K562 (cell line): ENCODE data around the gene UBE2K. TPM values are rescaled to one million over a fixed set of nuclear protein-coding genes. Genes with fewer than 3 reads are reported as not detected.

Experiments used
- ATAC-seq: fragments of 200-7000 bp; cut with Tn5 transposase; 3 replicates; pipeline ENCODE4 v1.9.1; 2020; ENCODE audit warnings: moderate library complexity
- BruUV-seq: library from RNA; stranded (reverse); fragments of 400-500 nt; replicated peaks from 2 replicates; lab custom pipeline; 2021; lab: Mats Ljungman, UMichigan
- CTCF ChIA-PET: fragments of 300-600 bp; formaldehyde crosslinking; extraction: SDS; loops from one replicate; lab custom pipeline; 2021; ENCODE audit warnings: low intra/inter-chr PET ratio; lab: Yijun Ruan, JAX
- POLR2A ChIA-PET: fragments of 300-600, 350-650 bp; sonication (Branson Sonifier 250); formaldehyde crosslinking; extraction: SDS; loops from one replicate; lab custom pipeline; 2021; ENCODE audit warnings: antibody characterized with exemption, inconsistent platforms; lab: Yijun Ruan, JAX
- DNase-seq, 4 experiments: peaks; one replicate each; pipeline versions ENCODE4 v3.0.0 to v3.0.0-alpha.2; 2011 to 2018; ENCODE audit warnings: low spot score in 3 of 4, mixed read lengths in 3 of 4; ENCODE audit errors: extremely low read depth in 1 of 4
- FAIRE-seq: peaks from 2 replicates; lab custom pipeline; 2011; peaks lifted over from hg19 to GRCh38; lab: Jason Lieb, UNC
- H2AFZ ChIP-seq: 2 replicates; pipeline ENCODE4 v1.6.0; 2011; ENCODE audit warnings: low read depth, low read length, control low read depth, inconsistent platforms
- H3K27ac ChIP-seq: fragments of 200-600 bp; 3 replicates; pipeline ENCODE4 v1.8.0; 2011; ENCODE audit warnings: low read depth, mild to moderate bottlenecking, control low read depth, inconsistent platforms, low read length, moderate library complexity, mixed read lengths; ENCODE audit errors: extremely low read depth
- H3K27me3 ChIP-seq, 2 experiments: fragments of 300-600 bp in 1 of 2; 2 replicates in 1 of 2; 3 replicates in 1 of 2; pipeline versions ENCODE4 v1.6.0 to v1.8.0; 2011; ENCODE audit warnings: inconsistent platforms in 2 of 2, low read length in 2 of 2, mild to moderate bottlenecking in 1 of 2, mixed read lengths in 1 of 2, moderate library complexity in 1 of 2; ENCODE audit not compliant: control insufficient read depth in 2 of 2, insufficient read depth in 2 of 2
- H3K36me3 ChIP-seq: fragments of 300-600 bp; 3 replicates; pipeline ENCODE4 v1.8.0; 2011; ENCODE audit warnings: mild to moderate bottlenecking, low read length, inconsistent platforms; ENCODE audit not compliant: control insufficient read depth, insufficient read depth
- H3K4me1 ChIP-seq, 2 experiments: fragments of 200-600 bp in 1 of 2; replicated peaks in 1 of 2; 2 replicates in 1 of 2; 3 replicates in 1 of 2; pipeline versions ENCODE4 v1.5.1 to v1.8.0; 2011; ENCODE audit warnings: inconsistent platforms in 2 of 2, low read length in 2 of 2, mild to moderate bottlenecking in 1 of 2, mixed read lengths in 1 of 2, moderate library complexity in 1 of 2; ENCODE audit not compliant: control insufficient read depth in 2 of 2, insufficient read depth in 2 of 2
- H3K4me2 ChIP-seq: 2 replicates; pipeline ENCODE4 v1.6.1; 2011; ENCODE audit warnings: low read length, control low read depth, inconsistent platforms, mixed read lengths; ENCODE audit not compliant: insufficient read depth
- H3K4me3 ChIP-seq: fragments of 200-600 bp; sonication (generic), shearing (Covaris generic); 2 replicates; pipeline ENCODE4 v1.5.1; 2016; ENCODE audit warnings: control low read depth, inconsistent platforms
- H3K79me2 ChIP-seq: fragments of 200-600 bp; 3 replicates; pipeline ENCODE4 v1.8.0; 2011; ENCODE audit warnings: low read length, inconsistent platforms; ENCODE audit not compliant: control insufficient read depth, insufficient read depth
- H3K9ac ChIP-seq, 2 experiments: 2 replicates each; pipeline versions ENCODE4 v1.6.0 to v1.6.1; 2011; ENCODE audit warnings: low read depth in 2 of 2, low read length in 2 of 2, control low read depth in 1 of 2, inconsistent platforms in 1 of 2, mild to moderate bottlenecking in 1 of 2, mixed read lengths in 1 of 2; ENCODE audit not compliant: insufficient read depth in 1 of 2
- H3K9me1 ChIP-seq: one replicate; pipeline ENCODE4 v1.6.0; 2011; ENCODE audit warnings: inconsistent platforms, mild to moderate bottlenecking, low read length, moderate library complexity; ENCODE audit not compliant: control insufficient read depth, insufficient read depth
- H3K9me3 ChIP-seq: replicated peaks from 2 replicates; pipeline ENCODE4 v1.5.1; 2011; ENCODE audit warnings: low read depth, low read length, inconsistent platforms; ENCODE audit not compliant: control insufficient read depth, insufficient read depth
- H4K20me1 ChIP-seq: replicated peaks from 2 replicates; pipeline ENCODE4 v1.6.1; 2011; ENCODE audit warnings: low read length, inconsistent platforms, mixed read lengths; ENCODE audit not compliant: control insufficient read depth, insufficient read depth
- ASH1L ChIP-seq: fragments of 450-650 bp; IDR thresholded peaks from 2 replicates; pipeline ENCODE4 v1.6.1; 2018; ENCODE audit warnings: borderline replicate concordance, mild to moderate bottlenecking, low read depth; ENCODE audit not compliant: partially characterized antibody
- ATF1 ChIP-seq, 2 experiments: fragments of 450-650 bp in 1 of 2; IDR thresholded peaks; 2 replicates each; pipeline ENCODE4 v1.6.1; 2016; ENCODE audit warnings: missing compliant biosample characterization in 1 of 2, missing genetic modification characterization in 1 of 2
- CLOCK ChIP-seq: fragments of 250-450 bp; sonication (Bioruptor Pico); IDR thresholded peaks from 2 replicates; pipeline ENCODE4 v1.4.0; 2020; ENCODE audit warnings: mild to moderate bottlenecking, moderate library complexity, borderline replicate concordance
- FIP1L1 ChIP-seq: fragments of 200-400 bp; formaldehyde crosslinking; IDR thresholded peaks from 2 replicates; pipeline ENCODE4 v1.6.1; 2018; ENCODE audit warnings: mild to moderate bottlenecking, low read depth, low read length; ENCODE audit not compliant: poor library complexity, severe bottlenecking
- FOSL1 ChIP-seq: fragments of 200-800 bp; sonication (Bioruptor generic); conservative IDR thresholded peaks from 2 replicates; pipeline ENCODE4 v1.6.1; 2016; ENCODE audit warnings: missing genetic modification characterization, missing compliant biosample characterization
- GABPA ChIP-seq: fragments of 200-800 bp; sonication (Bioruptor generic); conservative IDR thresholded peaks from 2 replicates; pipeline ENCODE4 v1.6.1; 2016; ENCODE audit warnings: low read depth, missing genetic modification characterization, missing compliant biosample characterization
- JUND ChIP-seq, 2 experiments: IDR thresholded peaks; 2 replicates in 1 of 2; 3 replicates in 1 of 2; pipeline ENCODE4 v1.6.1; 2011; ENCODE audit warnings: borderline replicate concordance in 2 of 2, low read depth in 2 of 2, low read length in 2 of 2, improper control_type of control experiment in 1 of 2, missing biosample characterization in 1 of 2, missing genetic modification characterization in 1 of 2, missing genetic modification reagents in 1 of 2
- NCOA2 ChIP-seq, 2 experiments: fragments of 450-650 bp; IDR thresholded peaks; 2 replicates each; pipeline ENCODE4 v1.6.1; 2018; ENCODE audit warnings: mild to moderate bottlenecking in 2 of 2, moderate library complexity in 1 of 2; ENCODE audit not compliant: partially characterized antibody in 2 of 2
- NKRF ChIP-seq: fragments of 450-650 bp; IDR thresholded peaks from 2 replicates; pipeline ENCODE4 v1.6.1; 2016; ENCODE audit warnings: borderline replicate concordance
- NR2F6 ChIP-seq: fragments of 450-650 bp; formaldehyde crosslinking; IDR thresholded peaks from 2 replicates; pipeline ENCODE4 v1.4.0; 2020; ENCODE audit warnings: mild to moderate bottlenecking
- POLR2G ChIP-seq: fragments of 200-400 bp; formaldehyde crosslinking; IDR thresholded peaks from 2 replicates; pipeline ENCODE4 v1.6.1; 2017; ENCODE audit warnings: low read depth, mild to moderate bottlenecking, antibody characterized with exemption, low read length, moderate library complexity
- SMARCC2 ChIP-seq: fragments of 450-650 bp; IDR thresholded peaks from 2 replicates; pipeline ENCODE4 v1.6.1; 2017; ENCODE audit warnings: antibody characterized with exemption, moderate library complexity, mild to moderate bottlenecking, low read depth
- SMARCE1 ChIP-seq: fragments of 450-650 bp; IDR thresholded peaks from 2 replicates; pipeline ENCODE4 v1.7.1; 2016; ENCODE audit warnings: mild to moderate bottlenecking
- ZKSCAN8 ChIP-seq: fragments of 200-800 bp; sonication (Bioruptor generic); IDR thresholded peaks from 2 replicates; pipeline ENCODE4 v1.6.1; 2016; ENCODE audit warnings: missing genetic modification characterization, missing compliant biosample characterization
- ZNF41 ChIP-seq: fragments of 250-450 bp; sonication (Bioruptor Pico); conservative IDR thresholded peaks from 2 replicates; pipeline ENCODE4 v1.4.0; 2020; ENCODE audit warnings: mild to moderate bottlenecking
- WGBS: fragments of 100-300 bp; shearing (Covaris generic); methylation state at CpG from one replicate; pipeline ENCODE4 v1.1.6; 2016; ENCODE audit warnings: low coverage, mixed read lengths; ENCODE audit not compliant: insufficient coverage; ENCODE audit errors: missing lambda C conversion rate; 5-methylcytosine and 5-hydroxymethylcytosine counted together
- in situ Hi-C: fragments of 300-500 bp; cut with MboI; formaldehyde crosslinking; loops from 4 replicates; pipeline ENCODE4 v1.15.0; 2018; ENCODE audit warnings: inconsistent platforms, mixed read lengths
- intact Hi-C: fragments of 100-400 bp; cut with micrococcal nuclease; formaldehyde crosslinking; loops from 2 replicates; pipeline ENCODE4 v1.14.2; 2022
- polyA plus RNA-seq, 8 experiments: library from polyadenylated mRNA; depleted of rRNA in 4 of 8; stranded (reverse) in 5 of 8; unstranded in 3 of 8; fragments of >200 nt; fragmentation: Nextera tagmentation in 2 of 8; fragmentation: Illumina TruSeq in 1 of 8; extraction: Ambion mirVana in 2 of 8; extraction: Trizol in 1 of 8; gene quantifications; 2 replicates each; pipeline versions ENCODE4 v1.2.1 to v1.2.3, GENCODE V29; 2011 to 2014; ENCODE audit warnings: inconsistent platforms in 1 of 8, missing spikeins in 1 of 8
- total RNA-seq, 7 experiments: library from RNA; depleted of rRNA in 6 of 7; stranded (reverse); fragments of >200 nt in 6 of 7; fragmentation: Illumina TruSeq in 2 of 7; extraction: Trizol in 2 of 7; gene quantifications; 2 replicates each; pipeline versions ENCODE4 v1.2.1 to v1.2.3, GENCODE V29; 2011 to 2021; ENCODE audit warnings: low replicate concordance in 1 of 7
- TF ChIP-seq, protein P1 (sequence below): sonication (generic); formaldehyde crosslinking; IDR thresholded peaks from 2 replicates; pipeline ENCODE4 v1.8.0; 2022; ENCODE audit warnings: mild to moderate bottlenecking, missing genetic modification reagents

The UBE2K gene
- total and polyA plus RNA-seq, 9 of the 15 experiments (the other 6 are each of a cell fraction or from before 2014, with no cell fraction given) = 29.8 to 190 (median 62.6) TPM

DNA sequence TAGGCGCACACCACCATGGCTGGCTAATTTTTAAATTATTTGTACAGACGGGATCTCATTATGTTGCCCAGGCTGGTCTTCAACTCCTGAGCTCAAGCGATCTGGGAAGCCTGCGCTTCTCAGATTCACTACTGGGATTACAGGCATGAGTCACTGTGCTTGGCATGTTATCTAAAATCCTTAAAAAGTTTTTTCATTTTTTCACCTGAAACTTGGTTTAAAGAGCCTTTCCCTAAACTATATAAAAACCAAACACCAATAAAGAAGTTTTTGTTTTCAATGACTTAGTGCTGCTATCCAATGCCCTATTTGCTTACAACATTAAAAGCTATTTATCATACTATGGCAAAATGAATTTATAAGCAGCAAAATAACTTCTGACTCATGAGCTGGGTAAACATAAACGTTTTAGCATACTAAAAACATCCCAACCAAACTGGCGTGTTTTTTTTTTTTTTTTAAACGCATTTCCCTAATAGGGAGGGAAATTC, 127.8 kb downstream of the UBE2K start:
- no TSS peak for BruUV-seq
- DNase-seq = no peak
- FAIRE-seq = no peak
- Histone ChIP-seq H3K4me1 (no peaks in the 10 kb centered on the region; a peak in 1 of 5 replicates), H3K9me1 (no peaks in the 10 kb centered on the region), H3K79me2 (no peaks in the 10 kb centered on the region; the same call in 2 of the 3 replicates), H3K9ac (no peak overlapping the region), H3K4me2 (no peak overlapping the region), H3K36me3 (peaks cover 68% of the 10 kb centered on the region), H3K27me3 (no peaks in the 10 kb centered on the region), H3K4me3 (no peak overlapping the region), H2AFZ (no peak overlapping the region), H3K27ac (no peak overlapping the region), H3K9me3 (no peaks in the 10 kb centered on the region), H4K20me1 (no peaks in the 10 kb centered on the region)
- in situ Hi-C loops (no loop called here), intact Hi-C loops (loop anchor here (10.0 kb wide), 1 partner anchor 361 kb away; no protein-coding TSS in a partner anchor)
- POLR2A ChIA-PET = no interaction called here
- CTCF ChIA-PET = no interaction called here
- peak; percentile 51 for TF ChIP-seq FOSL1 (tag)
- TF ChIP-seq CLOCK (CRISPR knock-in tag) = no peak
- no peak for TF ChIP-seq POLR2G
- no peak for TF ChIP-seq NCOA2 (IDR thresholded peaks at IDR 0.05; ENCODE audit: partially characterized antibody in 2 of 2)
- no peak for TF ChIP-seq ATF1 (CRISPR knock-in tag; IDR thresholded peaks at IDR 0.05)
- no peak for TF ChIP-seq ATF1 (tag; IDR thresholded peaks at IDR 0.05)
- TF ChIP-seq SMARCC2 = no peak
- no peak for TF ChIP-seq NKRF
- no peak for TF ChIP-seq ASH1L
- peak; percentile 54; the same call in 1 of the 2 replicates for TF ChIP-seq JUND (IDR thresholded peaks at IDR 0.05; ENCODE audit: borderline replicate concordance, low read depth, low read length)
- 0 out of 3 replicates have a peak, but pooled peaks have one; percentile 12 for TF ChIP-seq JUND (tag; IDR thresholded peaks at IDR 0.05; ENCODE audit: borderline replicate concordance, low read depth, low read length)
- no peak for TF ChIP-seq FIP1L1
- TF ChIP-seq GABPA (tag) = no peak
- TF ChIP-seq, protein P1, sequence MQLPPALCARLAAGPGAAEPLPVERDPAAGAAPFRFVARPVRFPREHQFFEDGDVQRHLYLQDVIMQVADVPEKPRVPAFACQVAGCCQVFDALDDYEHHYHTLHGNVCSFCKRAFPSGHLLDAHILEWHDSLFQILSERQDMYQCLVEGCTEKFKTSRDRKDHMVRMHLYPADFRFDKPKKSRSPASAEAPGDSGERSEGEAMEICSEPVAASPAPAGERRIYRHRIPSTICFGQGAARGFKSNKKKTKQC = no peak
- TF ChIP-seq NR2F6 (CRISPR knock-in tag) = no peak
- no peak for TF ChIP-seq ZNF41 (CRISPR knock-in tag)
- no peak for TF ChIP-seq ZKSCAN8 (CRISPR knock-in tag)
- TF ChIP-seq SMARCE1 = 0 out of 2 replicates have a peak, but pooled peaks have one; percentile 15
- 57% methylated on average over 7 of the region's 7 CpGs for WGBS
- ATAC-seq = no peak
